Measurements from ENCODE around the gene MTHFD2. TPM values are rescaled to one million over a fixed set of nuclear protein-coding genes. Genes with fewer than 3 reads are reported as not detected.

Gene MTHFD2
- total RNA-seq, 2 donors from 2014 or later = 413 to 484 TPM

- H3K9me3 Mint-ChIP-seq = no peaks in the 10 kb centered on the region
- ATAC-seq (no peak), DNase-seq (ENCODE audit: low spot score in 2 of 2) (no peak)
- H3K27ac Mint-ChIP-seq = no peak overlapping the region
- no peaks in the 10 kb centered on the region for H3K36me3 Mint-ChIP-seq
Measured at GRCh38 chr2:74244286-74244685, 45.9 kb downstream of the MTHFD2 start.

GRCh38 chr2:74246496-74247195 is 48.2 kb downstream of the MTHFD2 start:
- no peaks in the 10 kb centered on the region for H3K9me3 Mint-ChIP-seq
- DNase-seq (ENCODE audit: low spot score in 2 of 2) (no peak), ATAC-seq (no peak)
- no peaks in the 10 kb centered on the region for H3K36me3 Mint-ChIP-seq
- H3K27ac Mint-ChIP-seq = no peak overlapping the region

DNA sequence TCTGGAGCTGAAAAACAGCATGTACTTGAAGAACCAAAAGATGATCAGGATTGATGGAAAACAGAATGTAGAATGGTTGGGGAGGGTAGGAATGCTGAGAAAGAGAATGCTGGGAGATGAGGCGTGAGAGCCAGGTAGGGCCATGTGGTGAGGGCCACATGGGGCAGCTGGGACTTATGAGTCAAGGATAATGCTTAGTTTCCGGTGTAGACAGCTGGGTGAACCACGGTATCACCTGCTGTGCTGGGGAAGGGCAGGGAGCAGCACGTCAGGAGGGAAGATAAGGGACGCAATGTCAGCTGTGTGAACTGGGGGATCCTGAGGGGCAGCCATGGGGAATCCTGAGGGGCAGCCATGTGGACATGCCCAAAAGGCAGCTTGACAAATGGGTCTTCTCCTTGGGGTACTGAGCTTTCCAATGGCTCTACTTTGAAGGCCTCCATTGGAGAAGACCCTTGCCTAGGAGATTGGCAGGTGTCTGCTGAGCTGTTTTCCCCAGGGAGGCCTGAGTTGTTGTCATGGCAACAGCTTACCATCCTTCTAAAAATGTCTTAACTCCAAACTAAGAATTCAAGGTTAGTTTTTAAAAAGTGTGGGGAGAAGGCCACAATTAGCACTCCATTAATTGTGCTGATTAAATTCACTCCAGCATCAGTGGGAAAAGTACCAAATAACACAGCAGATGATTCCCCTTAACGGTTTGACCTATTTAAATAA is 51.1 kb downstream of the MTHFD2 start:
- H3K9me3 Mint-ChIP-seq = no peaks in the 10 kb centered on the region
- no peak overlapping the region for H3K27ac Mint-ChIP-seq
- H3K36me3 Mint-ChIP-seq = no peaks in the 10 kb centered on the region
- no peak for ATAC-seq
- no peak for DNase-seq (ENCODE audit: low spot score in 2 of 2)

DNA sequence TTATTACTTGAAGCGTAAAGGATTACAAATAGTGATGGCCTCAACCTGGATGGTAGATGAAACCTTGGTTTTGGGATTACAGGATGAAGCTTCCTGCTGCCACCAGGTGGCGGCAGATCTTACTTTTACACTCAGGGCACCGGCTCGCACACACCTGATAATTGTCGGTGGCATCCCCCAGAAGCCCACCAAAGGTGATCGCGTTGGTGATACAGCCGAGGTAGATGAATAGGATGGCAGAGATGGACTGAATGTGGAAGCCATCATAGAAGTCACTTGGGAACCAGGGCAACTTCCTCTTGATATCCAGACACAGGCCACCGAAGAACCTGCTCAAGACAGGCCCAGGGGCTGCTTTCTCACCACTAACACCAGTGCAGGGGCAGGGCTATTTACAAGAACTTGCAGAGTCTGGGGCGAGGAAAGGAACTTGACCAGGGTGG is 51.8 kb downstream of the MTHFD2 start:
- Mint-ChIP-seq H3K9me3 (no peaks in the 10 kb centered on the region), H3K27ac (peak overlapping the region; percentile 22 to 51), H3K36me3 (no peaks in the 10 kb centered on the region)
- DNase-seq (ENCODE audit: low spot score in 2 of 2) (peak in 1 of 2 donors; percentile 60), ATAC-seq (peak; percentile 79 to 86)

DNA sequence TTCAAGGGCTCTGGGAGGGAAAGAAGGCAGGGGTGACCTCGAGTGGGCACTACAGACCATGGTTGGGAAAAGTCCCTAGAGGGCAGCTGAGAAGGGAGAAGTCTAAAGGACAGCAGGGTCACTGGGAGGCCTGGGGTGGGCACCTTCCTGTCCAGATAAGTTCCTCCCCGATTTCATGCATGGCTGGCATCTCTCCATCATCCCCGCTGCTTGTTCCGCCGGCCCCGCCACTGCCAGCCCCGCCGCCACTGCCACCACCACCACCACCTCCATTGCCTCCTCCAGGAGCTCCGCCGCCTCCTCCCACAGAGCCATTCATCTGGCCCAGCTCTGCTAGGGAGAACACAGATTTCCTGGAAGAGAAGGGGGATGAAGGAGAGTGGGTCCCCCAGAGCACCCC is 53.6 kb downstream of the MTHFD2 start:
- no peak for ATAC-seq
- Mint-ChIP-seq H3K27ac (no peak overlapping the region), H3K9me3 (no peaks in the 10 kb centered on the region), H3K36me3 (no peaks in the 10 kb centered on the region)
- no peak for DNase-seq (ENCODE audit: low spot score in 2 of 2)

DNA sequence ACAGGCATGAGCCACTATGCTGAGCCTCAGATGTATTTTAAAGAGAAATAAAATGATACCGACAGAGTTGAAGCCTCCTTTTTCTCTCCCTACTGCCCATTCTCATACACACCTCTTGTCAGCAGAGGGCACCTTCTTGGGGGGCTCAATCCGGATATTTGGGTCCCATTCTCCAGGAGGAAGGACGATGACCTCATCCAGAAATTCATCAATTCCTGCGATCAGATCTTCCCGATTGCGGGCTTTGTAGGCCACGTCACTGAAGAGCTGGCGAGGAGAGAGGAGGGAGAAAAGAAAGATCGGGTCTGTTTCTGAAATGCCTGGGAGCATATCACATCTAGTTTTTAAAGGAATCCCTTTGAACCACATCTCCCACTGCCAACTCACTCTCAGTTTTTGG is 54.4 kb downstream of the MTHFD2 start:
- Mint-ChIP-seq H3K36me3 (no peaks in the 10 kb centered on the region), H3K9me3 (no peaks in the 10 kb centered on the region), H3K27ac (peak overlapping the region in 1 of 2 donors; percentile 33)
- DNase-seq (ENCODE audit: low spot score in 2 of 2) (no peak), ATAC-seq (no peak)

DNA sequence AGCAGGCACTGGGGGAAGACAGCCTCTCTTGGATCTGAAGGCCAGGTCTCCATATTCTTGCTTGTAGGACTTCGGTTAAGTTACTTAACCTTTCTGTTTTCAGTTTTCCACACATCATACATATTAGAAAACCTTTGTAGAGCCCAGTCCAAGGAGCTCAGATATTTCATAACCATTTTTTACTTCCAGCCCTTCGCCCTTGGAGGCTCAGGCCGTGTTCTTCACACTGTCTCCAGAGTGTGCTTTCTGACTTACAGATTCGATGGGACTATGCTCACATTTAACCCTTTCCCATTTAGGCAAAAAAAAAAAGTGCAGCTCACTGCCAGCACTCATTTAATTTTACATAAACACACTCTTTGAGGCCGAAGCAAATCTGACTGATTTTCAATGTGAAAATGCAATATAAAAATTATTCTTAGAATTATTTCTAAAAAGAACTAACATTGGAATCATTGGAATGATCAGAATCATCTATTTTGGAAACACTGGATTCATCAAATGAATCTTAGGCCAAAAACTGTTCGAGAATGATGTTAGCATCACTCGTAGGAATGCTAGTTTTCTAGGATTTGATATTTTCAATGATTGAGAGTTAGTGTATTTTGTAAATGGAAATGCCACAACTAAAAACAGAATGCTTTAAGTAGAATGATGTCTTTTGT is 55.0 kb downstream of the MTHFD2 start:
- no peak overlapping the region for H3K27ac Mint-ChIP-seq
- DNase-seq (ENCODE audit: low spot score in 2 of 2) (no peak), ATAC-seq (no peak)
- no peaks in the 10 kb centered on the region for H3K36me3 Mint-ChIP-seq
- H3K9me3 Mint-ChIP-seq = no peaks in the 10 kb centered on the region

DNA sequence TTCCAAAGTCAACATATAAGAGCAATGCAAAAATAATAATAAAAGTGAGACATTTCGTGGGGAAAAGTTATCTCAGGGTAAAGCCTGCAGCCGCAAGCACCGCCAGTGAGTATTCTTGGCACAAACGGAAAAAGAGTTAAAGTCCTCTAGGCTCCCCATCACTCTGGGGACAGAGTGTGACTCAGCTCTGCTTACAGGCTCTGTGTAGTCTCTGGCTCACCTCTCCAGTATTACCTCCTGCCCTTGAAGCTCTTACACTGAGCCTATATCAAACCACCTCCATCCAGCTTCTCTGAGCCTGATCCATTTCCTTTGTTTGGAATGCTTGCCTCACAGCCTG is 55.5 kb downstream of the MTHFD2 start:
- Mint-ChIP-seq H3K9me3 (no peaks in the 10 kb centered on the region), H3K27ac (peak overlapping the region in 1 of 2 donors; percentile 7), H3K36me3 (no peaks in the 10 kb centered on the region)
- ATAC-seq (no peak), DNase-seq (ENCODE audit: low spot score in 2 of 2) (no peak)

GRCh38 chr2:74255660-74256213 is 57.3 kb downstream of the MTHFD2 start:
- no peaks in the 10 kb centered on the region for H3K9me3 Mint-ChIP-seq
- DNase-seq (ENCODE audit: low spot score in 2 of 2) (no peak), ATAC-seq (no peak)
- H3K36me3 Mint-ChIP-seq = no peaks in the 10 kb centered on the region
- H3K27ac Mint-ChIP-seq = no peak overlapping the region

DNA sequence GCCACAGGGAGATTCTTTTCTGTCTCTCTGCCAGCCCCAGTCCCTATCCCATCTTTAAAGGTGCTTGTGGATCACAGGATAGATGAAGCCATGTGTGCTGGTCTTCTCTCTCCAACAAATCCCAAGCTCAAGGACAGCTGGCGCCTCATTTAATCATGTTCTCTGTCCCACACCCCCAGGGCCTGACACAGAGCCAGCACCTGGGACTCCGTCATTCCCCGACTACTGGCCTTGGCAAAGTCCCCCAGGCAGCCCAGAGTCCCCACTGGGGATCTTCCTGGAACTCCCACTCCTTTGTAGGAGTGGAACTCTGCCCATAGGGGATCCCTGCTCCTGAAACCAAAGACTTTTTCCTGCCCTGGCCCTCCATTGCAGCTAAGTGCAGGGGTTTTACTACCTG is 60.8 kb downstream of the MTHFD2 start:
- no peak for DNase-seq (ENCODE audit: low spot score in 2 of 2)
- no peak overlapping the region for H3K27ac Mint-ChIP-seq
- no peaks in the 10 kb centered on the region for H3K36me3 Mint-ChIP-seq
- ATAC-seq = no peak
- H3K9me3 Mint-ChIP-seq = no peaks in the 10 kb centered on the region

DNA sequence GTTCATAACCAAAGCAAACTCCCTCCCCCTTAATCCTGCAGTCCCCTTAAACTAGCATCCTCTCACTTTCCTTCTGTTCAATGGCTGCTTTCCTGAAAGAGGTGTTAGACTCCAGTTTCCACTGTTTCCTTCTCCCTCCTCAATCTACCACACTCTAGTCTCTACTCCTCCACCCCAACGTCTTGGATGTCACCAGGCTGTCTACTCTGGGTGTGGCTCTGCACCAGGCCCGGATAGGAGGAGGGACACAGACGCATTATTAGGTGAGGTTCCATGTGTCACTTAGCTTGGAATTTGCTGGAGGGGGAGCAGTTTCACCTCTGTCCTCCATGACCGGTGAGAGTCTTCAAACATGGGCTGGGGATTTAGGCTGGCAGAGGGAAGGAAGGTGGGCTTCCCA is 61.3 kb downstream of the MTHFD2 start:
- H3K36me3 Mint-ChIP-seq = no peaks in the 10 kb centered on the region

DNA sequence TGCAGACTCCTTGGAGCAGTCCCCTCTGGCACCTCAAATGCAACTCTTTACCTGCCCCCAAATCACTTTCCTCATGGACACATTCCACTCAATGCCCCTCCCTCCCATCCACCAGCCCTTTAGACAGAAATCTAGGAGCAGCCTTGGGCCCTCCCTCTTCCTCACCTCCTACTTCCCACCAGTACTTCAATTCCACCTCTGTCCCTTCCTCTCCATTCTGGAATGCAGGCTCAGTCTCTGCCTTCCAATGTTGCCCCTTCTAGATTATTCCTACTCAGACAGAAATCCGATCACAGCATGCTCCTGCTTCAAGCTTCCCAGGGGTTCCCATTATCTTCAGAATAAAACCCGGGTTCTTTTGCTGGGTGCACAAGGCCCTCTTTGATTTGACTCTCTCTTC is 62.1 kb downstream of the MTHFD2 start:
- no peaks in the 10 kb centered on the region for H3K9me3 Mint-ChIP-seq
- no peak for ATAC-seq
- peak overlapping the region; percentile 4 to 11 for H3K27ac Mint-ChIP-seq
- no peak for DNase-seq (ENCODE audit: low spot score in 2 of 2)
- no peaks in the 10 kb centered on the region for H3K36me3 Mint-ChIP-seq

More for the DNA sequence above, 61.3 kb downstream of the MTHFD2 start:
- ATAC-seq (no peak), DNase-seq (ENCODE audit: low spot score in 2 of 2) (no peak)
- no peaks in the 10 kb centered on the region for H3K9me3 Mint-ChIP-seq
- H3K27ac Mint-ChIP-seq = peak overlapping the region in 1 of 2 donors; percentile 66

- peak overlapping the region; percentile 4 to 16 for H3K27ac Mint-ChIP-seq
- no peaks in the 10 kb centered on the region for H3K36me3 Mint-ChIP-seq
- ATAC-seq (no peak), DNase-seq (ENCODE audit: low spot score in 2 of 2) (no peak)
- H3K9me3 Mint-ChIP-seq = no peaks in the 10 kb centered on the region
Measured at GRCh38 chr2:74261204-74261864, 62.9 kb downstream of the MTHFD2 start.

GRCh38 chr2:74262681-74263080 is 64.3 kb downstream of the MTHFD2 start:
- Mint-ChIP-seq H3K36me3 (no peaks in the 10 kb centered on the region), H3K9me3 (no peaks in the 10 kb centered on the region), H3K27ac (no peak overlapping the region)
- DNase-seq (ENCODE audit: low spot score in 2 of 2) (no peak), ATAC-seq (no peak)

DNA sequence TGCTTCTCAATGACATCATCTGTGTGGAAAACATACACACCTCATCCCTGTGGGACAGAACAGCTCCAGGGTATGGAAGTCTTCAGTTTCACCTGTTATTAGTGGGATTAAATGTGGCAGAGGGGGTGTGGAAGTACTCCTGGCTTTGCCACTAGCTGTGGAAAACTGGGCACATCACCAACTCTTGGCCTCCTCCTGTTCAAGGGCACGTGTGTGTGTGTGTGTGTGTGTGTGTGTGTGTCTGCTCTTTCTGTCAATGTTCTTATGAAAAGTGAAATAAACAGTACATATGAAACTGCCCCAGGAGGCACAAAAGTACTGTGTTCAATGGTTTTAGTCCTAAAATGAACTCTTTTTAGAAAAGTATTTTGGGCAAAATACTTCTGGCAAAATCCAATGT is 65.9 kb downstream of the MTHFD2 start:
- no peaks in the 10 kb centered on the region for H3K9me3 Mint-ChIP-seq
- no peaks in the 10 kb centered on the region for H3K36me3 Mint-ChIP-seq
- ATAC-seq (no peak), DNase-seq (ENCODE audit: low spot score in 2 of 2) (no peak)
- no peak overlapping the region for H3K27ac Mint-ChIP-seq

DNA sequence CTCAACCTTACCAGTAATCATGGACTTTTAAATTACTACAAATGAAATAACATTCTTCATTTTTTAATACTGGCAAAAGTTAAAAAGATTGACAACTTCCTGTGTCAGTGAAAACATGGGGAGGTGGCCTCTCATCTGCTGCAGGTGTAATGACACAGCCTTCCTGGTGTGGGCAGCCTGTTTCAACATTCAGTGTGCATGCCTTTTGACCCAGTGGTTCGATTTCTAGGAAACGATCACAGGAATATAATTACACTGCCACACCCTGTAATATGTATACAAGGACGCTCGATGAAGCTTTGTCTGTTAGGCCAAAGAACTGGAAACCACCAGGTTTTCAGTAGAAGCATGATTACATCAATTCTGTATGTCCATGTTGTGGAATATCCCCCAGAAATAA is 68.7 kb downstream of the MTHFD2 start:
- DNase-seq (ENCODE audit: low spot score in 2 of 2) = peak in 1 of 2 donors; percentile 46
- no peaks in the 10 kb centered on the region for H3K36me3 Mint-ChIP-seq
- ATAC-seq = peak; percentile 94 to 96
- H3K9me3 Mint-ChIP-seq = no peaks in the 10 kb centered on the region
- H3K27ac Mint-ChIP-seq = peak overlapping the region; percentile 52 to 89

All from activated naive CD4-positive, alpha-beta T cell treated with anti-CD3 and anti-CD28 coated beads, Interleukin-2, amount 50 U/mL, for 72 hours (primary cell).